HG03097 (cell line): ENCODE measurements around the gene MAGI2.

Experiments used
- ATAC-seq: cut with Tn5 transposase; IDR thresholded peaks from one replicate; pipeline ENCODE4 v1.9.1; 2021; ENCODE audit not compliant: unreplicated experiment, low FRiP score

The MAGI2 gene

GRCh38 chr7:78765943-78766729, 687.3 kb downstream of the MAGI2 start:
- no peak for ATAC-seq

GRCh38 chr7:78764571-78764970, 688.9 kb downstream of the MAGI2 start:
- ATAC-seq = no peak

DNA sequence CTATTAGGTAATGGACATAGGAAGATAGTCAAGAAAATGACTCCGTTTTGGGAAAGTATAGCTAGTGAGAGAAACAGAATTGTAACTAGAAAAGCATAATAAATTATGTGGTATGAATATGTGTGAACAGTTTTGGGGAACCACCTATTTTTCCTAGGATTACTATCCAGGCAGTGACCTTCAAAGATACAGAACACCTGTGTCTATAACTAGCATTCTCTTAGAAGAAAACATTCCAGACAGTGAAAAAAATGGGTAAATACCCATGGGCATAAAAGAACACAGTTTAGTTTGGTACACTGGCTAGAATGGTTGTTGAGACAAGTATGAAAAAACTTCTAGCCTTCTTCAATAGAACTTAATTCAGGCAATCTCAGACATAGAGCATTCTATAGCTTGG, 690.8 kb downstream of the MAGI2 start:
- ATAC-seq = no peak

GRCh38 chr7:78760620-78761355, 692.7 kb downstream of the MAGI2 start:
- ATAC-seq = no peak

DNA sequence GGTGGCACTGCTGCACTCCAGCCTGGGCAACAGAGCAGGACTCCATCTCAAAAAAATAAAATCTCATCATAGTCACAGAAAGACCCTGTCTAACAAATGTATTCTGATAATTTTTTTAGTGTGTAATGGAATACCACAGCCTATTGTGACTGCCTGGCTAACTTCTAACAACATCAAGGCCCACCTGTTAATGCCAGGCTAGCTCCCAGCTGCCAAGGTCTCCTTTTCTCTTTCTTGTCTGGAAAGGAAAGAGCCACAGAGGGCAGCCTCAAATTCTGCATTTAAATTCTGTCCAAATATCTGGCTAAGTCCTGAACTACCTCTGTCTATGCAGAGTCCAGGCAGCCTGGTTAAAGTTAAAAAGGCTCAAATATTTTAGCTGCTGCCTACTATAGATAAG, 700.9 kb downstream of the MAGI2 start:
- ATAC-seq = no peak

DNA sequence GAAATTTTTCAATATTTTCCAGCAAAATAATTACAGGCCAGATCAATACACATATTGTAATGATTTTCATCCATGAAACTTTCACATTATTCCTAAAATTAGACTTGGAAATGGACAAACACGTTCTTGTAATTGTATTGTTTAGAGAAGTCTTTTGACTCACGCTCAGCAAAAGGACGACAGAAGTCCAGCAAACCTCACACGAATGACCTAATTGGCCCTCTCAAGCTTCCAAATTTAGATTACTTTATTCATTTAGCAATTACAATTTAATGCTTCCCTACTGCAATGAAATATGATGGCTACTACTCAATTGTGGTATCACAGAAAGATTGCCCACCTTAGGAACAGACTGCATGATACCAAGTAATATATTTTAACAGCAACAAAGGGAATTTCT, 702.2 kb downstream of the MAGI2 start:
- no peak for ATAC-seq

DNA sequence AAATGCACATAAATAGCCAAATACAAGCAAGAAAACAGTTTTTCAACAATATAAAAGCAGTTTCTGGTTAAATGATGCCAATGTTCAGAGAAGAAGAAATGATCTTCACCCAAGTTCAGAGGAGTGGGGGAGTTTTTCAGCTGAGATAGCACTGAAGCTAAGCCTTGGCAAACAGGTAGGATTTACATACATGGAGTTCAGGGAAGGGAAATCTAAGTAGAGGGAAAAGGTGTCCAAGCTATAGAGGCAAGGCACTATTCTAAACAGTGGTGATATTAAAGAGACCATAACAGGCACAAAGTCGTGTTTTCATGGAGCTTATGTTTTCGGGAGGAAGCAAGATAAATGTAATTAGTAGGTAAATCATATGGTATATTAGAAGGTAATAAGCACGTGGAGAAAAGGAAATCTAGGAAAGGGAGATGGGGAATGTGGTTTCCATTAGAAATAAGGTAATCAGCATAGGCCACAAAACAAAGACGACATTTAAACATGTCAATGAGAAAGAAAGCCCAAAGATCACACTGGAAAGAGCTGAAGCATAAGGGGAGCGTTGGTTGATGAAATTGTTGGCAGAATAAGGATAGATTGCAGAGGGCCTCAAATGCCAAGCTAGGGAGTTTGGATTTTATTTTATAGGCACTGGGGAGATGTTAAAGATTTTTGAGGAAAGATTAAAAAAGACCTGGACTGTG, 704.3 kb downstream of the MAGI2 start:
- ATAC-seq = no peak

- ATAC-seq = no peak
These were observed 705.9 kb downstream of the MAGI2 start for GRCh38 chr7:78747592-78747991.

DNA sequence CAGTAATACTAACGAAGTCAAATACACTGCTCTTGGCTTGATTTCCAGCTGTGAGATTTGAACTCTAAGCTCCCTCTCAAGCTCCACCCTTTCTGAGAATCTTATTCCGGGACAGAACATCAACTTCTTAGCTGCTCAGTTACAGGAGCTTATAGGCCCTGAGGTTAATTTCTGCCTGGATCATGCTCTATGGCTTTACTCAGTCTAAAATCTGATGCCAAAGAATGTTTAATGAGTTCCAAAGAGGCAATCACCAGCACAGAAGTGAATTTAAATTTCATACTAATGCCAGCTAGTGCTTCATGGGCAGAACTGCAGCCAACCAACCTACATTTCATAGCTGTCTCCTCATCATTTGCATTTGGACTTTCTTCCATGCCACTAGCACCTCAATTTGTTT, 707.2 kb downstream of the MAGI2 start:
- ATAC-seq = no peak

DNA sequence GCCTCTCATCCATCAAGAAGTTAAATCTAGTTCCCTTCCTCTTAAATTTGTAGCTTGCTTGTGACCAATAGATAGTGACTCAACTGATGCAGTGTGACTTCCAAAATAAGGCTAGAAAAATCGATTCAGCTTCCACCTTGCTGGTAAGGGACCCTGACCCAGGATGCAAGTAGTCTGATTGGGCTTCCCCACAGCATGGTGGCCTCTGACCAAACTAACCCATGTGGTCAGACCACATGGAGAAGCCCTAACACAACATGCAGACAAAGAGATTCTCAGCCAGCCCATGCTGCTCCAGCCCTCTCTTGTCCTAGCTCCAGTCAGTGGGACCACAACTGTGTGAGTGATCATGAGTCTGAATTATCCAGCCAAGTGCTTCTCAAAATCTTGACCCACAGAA, 710.8 kb downstream of the MAGI2 start:
- no peak for ATAC-seq

DNA sequence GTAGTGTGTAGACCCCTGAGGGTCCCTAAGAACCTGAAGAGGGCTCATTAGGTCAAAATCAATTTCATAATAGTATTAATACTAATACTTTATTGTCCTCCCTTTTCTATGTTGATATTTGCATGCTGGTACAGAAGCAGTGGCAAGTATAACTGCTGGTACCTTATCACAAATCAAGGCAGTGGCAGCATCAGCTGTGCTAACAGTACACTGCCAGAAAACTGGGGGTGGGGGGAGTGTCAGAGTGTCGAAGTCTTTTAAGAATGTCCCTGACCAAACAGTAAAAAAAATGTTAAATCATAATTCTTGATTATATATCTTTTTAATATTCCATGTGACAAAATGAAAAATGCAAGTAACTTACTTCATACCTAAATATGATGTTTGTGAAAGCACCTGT, 716.9 kb downstream of the MAGI2 start:
- ATAC-seq = no peak

DNA sequence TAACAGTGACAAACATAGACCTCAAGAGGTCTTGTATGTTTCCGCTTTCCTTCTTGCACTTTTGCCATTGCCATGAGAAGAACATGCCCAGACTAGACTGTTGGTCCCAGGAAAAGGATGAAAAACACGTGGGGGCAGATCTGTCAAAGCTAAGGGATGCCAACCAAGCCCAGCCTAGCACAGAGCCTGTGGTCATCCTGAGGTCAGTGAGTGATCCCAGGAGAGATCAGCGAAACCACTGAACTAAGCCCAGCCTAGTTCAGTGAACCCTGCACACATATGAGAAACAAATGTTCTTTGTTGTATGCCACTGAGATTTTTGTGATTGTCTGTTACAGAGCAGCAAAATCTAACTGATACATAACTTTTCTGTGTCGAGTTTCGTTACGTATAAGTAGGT, 718.8 kb downstream of the MAGI2 start:
- peak; percentile 69 for ATAC-seq

- ATAC-seq = no peak
These were observed 733.4 kb downstream of the MAGI2 start for GRCh38 chr7:78720066-78720465.

DNA sequence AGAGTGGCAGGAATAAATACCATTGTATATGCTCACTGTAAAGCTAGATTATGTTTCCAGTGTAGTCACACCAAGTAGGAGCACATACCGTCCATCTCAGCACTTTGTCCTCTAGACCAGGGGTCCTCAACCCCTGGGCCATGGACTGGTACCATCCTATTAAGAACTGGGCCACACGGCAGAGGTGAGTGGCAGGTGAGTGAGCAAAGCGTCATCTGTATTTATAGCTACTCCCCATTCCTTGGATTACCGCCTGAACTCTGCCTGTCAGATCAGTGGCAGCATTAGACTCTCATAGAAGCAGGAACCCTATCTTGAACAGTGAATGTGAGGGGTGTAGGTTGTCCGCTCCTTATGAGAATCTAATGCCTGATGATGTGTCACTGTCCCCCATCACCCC, 735.3 kb downstream of the MAGI2 start:
- ATAC-seq = no peak

DNA sequence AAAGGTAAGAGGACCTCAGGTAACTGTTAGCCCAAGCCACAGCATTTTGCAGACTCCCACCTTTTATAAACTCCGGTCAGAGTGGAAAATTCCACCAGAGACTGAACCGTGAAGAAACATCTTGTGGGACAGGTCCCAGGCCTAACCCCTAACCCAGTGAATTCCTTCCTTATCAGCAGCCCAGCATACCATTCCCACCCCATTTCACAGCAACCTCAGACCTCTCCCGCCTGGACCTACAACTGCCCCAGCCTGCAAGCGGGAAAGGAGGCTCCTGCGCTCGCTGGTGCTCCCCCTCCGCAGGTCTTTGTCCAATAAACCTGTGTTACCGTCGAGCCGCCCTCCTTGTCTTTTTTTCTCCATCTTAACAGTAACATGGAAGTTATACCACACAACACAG, 736.6 kb downstream of the MAGI2 start:
- no peak for ATAC-seq

GRCh38 chr7:78714356-78714755, 739.1 kb downstream of the MAGI2 start:
- ATAC-seq = no peak

- no peak for ATAC-seq
These were observed 741.4 kb downstream of the MAGI2 start for GRCh38 chr7:78712111-78712510.

- no peak for ATAC-seq
These were observed 743.8 kb downstream of the MAGI2 start for GRCh38 chr7:78709658-78710057.

DNA sequence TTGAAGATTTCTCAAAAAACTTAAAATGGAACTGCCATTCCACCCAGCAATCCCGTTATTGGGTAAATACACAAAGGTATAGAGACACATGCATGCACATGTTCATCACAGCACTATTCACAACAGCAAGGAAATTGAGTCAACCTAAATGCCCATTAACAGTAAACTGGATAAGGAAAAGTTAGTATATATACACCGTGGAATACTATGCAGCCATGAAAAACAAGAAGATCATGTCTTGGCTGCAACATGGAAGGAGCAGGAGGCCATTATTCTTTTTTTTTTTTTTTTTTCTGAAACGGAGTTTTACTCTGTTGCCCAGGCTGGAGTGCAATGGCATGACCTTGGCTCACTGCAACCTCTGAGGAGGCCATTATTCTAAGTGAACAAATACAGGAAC, 749.0 kb downstream of the MAGI2 start:
- no peak for ATAC-seq

- no peak for ATAC-seq
These were observed 750.1 kb downstream of the MAGI2 start for GRCh38 chr7:78703391-78703790.

- ATAC-seq = no peak
These were observed 750.7 kb downstream of the MAGI2 start for GRCh38 chr7:78702770-78703169.

- no peak for ATAC-seq
These were observed 757.6 kb downstream of the MAGI2 start for GRCh38 chr7:78695826-78696225.
